ENCODE results near the gene VPS37B.

- peak in 1 of 3 experiments; percentile 1; a peak in 1 of 4 replicates for TF ChIP-seq CTCF (IDR thresholded peaks at IDR 0.05; ENCODE audit: control extremely low read depth in 1 of 3, insufficient read depth in 1 of 3, low read depth in 1 of 3, low read length in 3 of 3)
- no peak for TF ChIP-seq GABPA (IDR thresholded peaks at IDR 0.05; ENCODE audit: borderline replicate concordance, insufficient read depth, low read length)
- TF ChIP-seq ASH2L (IDR thresholded peaks at IDR 0.05; ENCODE audit: low read length): peak; percentile 55
- peak in 1 of 2 experiments; percentile 70 for TF ChIP-seq BCL11A (IDR thresholded peaks at IDR 0.05; ENCODE audit: low read depth in 2 of 2, low read length in 2 of 2)
- no peak for TF ChIP-seq EZH2 (IDR thresholded peaks at IDR 0.05; ENCODE audit: low read depth, low read length, severe bottlenecking)
- TF ChIP-seq SP1 (IDR thresholded peaks at IDR 0.05; ENCODE audit: low read depth, low read length): peak; percentile 89
- no peak for TF ChIP-seq RAD21 (IDR thresholded peaks at IDR 0.05 in 1 of 2, conservative IDR thresholded peaks at IDR 0.05 in 1 of 2; ENCODE audit: low read depth in 2 of 2, low read length in 2 of 2)
- peak; percentile 100 for TF ChIP-seq POLR2AphosphoS5 (IDR thresholded peaks at IDR 0.05; ENCODE audit: low read depth, low read length)
- peak; percentile 97 for TF ChIP-seq ATF2 (IDR thresholded peaks at IDR 0.05; ENCODE audit: low read length)
- TF ChIP-seq NRF1 (IDR thresholded peaks at IDR 0.05; ENCODE audit: low read depth, low read length): no peak
These were observed 23.8 kb downstream of the VPS37B start for GRCh38 chr12:122871851-122872780.

Measured in H1 (cell line).